Fibroblast of lung (primary cell): ENCODE measurements around the gene PCDHA1.

ENCODE experiments used
- EZH2 ChIP-seq: IDR thresholded peaks from 2 replicates; pipeline ENCODE4 v1.5.1; 2012; ENCODE audit warnings: low read length, control low read depth, mild to moderate bottlenecking; ENCODE audit errors: missing control alignments
- TF ChIP-seq, protein P1 (sequence below), 2 donors: IDR thresholded peaks in 1 of 2; conservative IDR thresholded peaks in 1 of 2; 1 replicate in 1 of 2; 2 replicates in 1 of 2; pipeline ENCODE4 v1.5.1; 2011 to 2012; ENCODE audit warnings: low read length in 2 of 2, control low read depth in 1 of 2, inconsistent platforms in 1 of 2, low read depth in 1 of 2, mild to moderate bottlenecking in 1 of 2

DNA sequence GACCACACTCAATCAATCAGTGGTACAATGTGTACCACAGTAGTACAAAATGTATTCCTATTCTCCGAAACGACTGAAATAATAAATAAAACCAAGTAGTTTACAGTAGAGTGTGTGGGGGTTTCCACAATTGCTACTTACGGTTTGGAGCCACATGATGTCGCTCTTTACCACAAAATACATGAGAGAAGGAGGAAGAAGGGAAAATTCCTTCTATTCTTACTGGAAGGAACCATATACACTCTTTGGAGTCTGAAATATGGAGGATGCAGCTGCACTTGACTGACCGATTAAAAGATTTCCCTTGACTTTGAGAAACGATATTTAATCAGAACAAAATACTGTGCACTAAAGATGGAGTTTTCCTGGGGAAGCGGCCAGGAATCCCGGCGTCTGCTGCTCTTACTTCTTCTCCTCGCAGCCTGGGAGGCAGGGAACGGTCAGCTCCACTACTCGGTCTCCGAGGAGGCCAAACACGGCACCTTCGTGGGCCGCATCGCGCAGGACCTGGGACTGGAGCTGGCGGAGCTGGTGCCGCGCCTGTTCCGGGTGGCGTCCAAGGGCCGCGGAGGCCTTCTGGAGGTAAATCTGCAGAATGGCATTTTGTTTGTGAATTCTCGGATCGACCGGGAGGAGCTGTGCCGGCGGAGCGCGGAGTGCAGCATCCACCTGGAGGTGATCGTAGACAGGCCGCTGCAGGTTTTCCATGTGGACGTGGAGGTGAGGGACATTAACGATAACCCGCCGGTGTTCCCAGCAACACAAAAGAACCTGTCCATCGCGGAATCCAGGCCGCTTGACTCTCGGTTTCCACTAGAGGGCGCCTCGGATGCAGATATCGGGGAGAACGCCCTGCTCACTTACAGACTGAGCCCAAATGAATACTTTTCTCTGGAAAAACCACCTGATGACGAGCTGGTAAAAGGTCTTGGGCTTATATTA, 21.2 kb downstream of the PCDHA1 start, which contains the start of gene PCDHA4:
- TF ChIP-seq, protein P1, sequence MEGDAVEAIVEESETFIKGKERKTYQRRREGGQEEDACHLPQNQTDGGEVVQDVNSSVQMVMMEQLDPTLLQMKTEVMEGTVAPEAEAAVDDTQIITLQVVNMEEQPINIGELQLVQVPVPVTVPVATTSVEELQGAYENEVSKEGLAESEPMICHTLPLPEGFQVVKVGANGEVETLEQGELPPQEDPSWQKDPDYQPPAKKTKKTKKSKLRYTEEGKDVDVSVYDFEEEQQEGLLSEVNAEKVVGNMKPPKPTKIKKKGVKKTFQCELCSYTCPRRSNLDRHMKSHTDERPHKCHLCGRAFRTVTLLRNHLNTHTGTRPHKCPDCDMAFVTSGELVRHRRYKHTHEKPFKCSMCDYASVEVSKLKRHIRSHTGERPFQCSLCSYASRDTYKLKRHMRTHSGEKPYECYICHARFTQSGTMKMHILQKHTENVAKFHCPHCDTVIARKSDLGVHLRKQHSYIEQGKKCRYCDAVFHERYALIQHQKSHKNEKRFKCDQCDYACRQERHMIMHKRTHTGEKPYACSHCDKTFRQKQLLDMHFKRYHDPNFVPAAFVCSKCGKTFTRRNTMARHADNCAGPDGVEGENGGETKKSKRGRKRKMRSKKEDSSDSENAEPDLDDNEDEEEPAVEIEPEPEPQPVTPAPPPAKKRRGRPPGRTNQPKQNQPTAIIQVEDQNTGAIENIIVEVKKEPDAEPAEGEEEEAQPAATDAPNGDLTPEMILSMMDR (conservative IDR thresholded peaks at IDR 0.05 in 1 of 2, IDR thresholded peaks at IDR 0.05 in 1 of 2; ENCODE audit: low read depth in 1 of 2, low read length in 2 of 2): peak; percentile 2 to 30
- TF ChIP-seq EZH2: no peak
